Measurements from ENCODE around the gene PDIA2. TPM values are rescaled to one million over a fixed set of nuclear protein-coding genes. Genes with fewer than 3 reads are reported as not detected.

The PDIA2 gene
- total and polyA plus RNA-seq, 2 donors (not counting 3 experiments of a cell fraction or from before 2014, with no cell fraction given): 0.63 TPM; not detected in 1

GRCh38 chr16:281660-282255, 1.2 kb upstream of the PDIA2 start:
- no peaks in the 10 kb centered on the region for H3K9me1 ChIP-seq (replicated peaks; ENCODE audit: control insufficient read depth, extremely low read depth, insufficient read depth, low read length)
- no peak overlapping the region for H3K4me2 ChIP-seq (ENCODE audit: insufficient read depth, low read length)
- ChIA-PET CTCF (no interaction called here), POLR2A (no interaction called here)
- H3K27ac ChIP-seq (ENCODE audit: insufficient read depth, low read depth, low read length): no peak overlapping the region
- FAIRE-seq (no peak), DNase-seq (ENCODE audit: low read depth, low spot score) (no peak)
- no peak overlapping the region for H2AFZ ChIP-seq (ENCODE audit: low read depth, low read length)
- H3K9ac ChIP-seq (replicated peaks; ENCODE audit: extremely low read depth, insufficient read depth, low read length): no peak overlapping the region
- H3K9me3 ChIP-seq (replicated peaks; ENCODE audit: control insufficient read depth, insufficient read depth, low read length): no peaks in the 10 kb centered on the region
- peaks cover 0 to 3% of the 10 kb centered on the region in 2 experiments for H3K36me3 ChIP-seq (ENCODE audit: control insufficient read depth in 2 of 2, extremely low read depth in 1 of 2, insufficient read depth in 2 of 2, low read length in 2 of 2)
- H3K79me2 ChIP-seq (ENCODE audit: control insufficient read depth, insufficient read depth, low read length): no peaks in the 10 kb centered on the region
- H4K20me1 ChIP-seq (replicated peaks; ENCODE audit: control insufficient read depth, extremely low read depth, insufficient read depth, low read length): no peaks in the 10 kb centered on the region
- dilution Hi-C loops (cut with MboI; ENCODE audit: extremely low pct_ligation_motif_present, low sequenced_read_pairs) (no loop called here), intact Hi-C loops (cut with micrococcal nuclease) (no loop called here)
- no peak overlapping the region for H3K4me3 ChIP-seq (replicated peaks in 1 of 3; ENCODE audit: insufficient read depth in 1 of 3, low read depth in 1 of 3, low read length in 3 of 3)
- H3K27me3 ChIP-seq (ENCODE audit: control insufficient read depth in 2 of 2, insufficient read depth in 2 of 2, low read length in 2 of 2): peaks cover 4% of the 10 kb centered on the region in 2 experiments
- no peak for TF ChIP-seq EZH2 (IDR thresholded peaks at IDR 0.05; ENCODE audit: borderline replicate concordance, low read depth, low read length, severe bottlenecking)
- no peak for TF ChIP-seq GATA2 (IDR thresholded peaks at IDR 0.05; ENCODE audit: insufficient read depth, insufficient read length, low read depth, low read length)
- TF ChIP-seq JUN (IDR thresholded peaks at IDR 0.05; ENCODE audit: borderline replicate concordance, insufficient read depth, insufficient read length, low read depth): no peak
- TF ChIP-seq, protein P1, sequence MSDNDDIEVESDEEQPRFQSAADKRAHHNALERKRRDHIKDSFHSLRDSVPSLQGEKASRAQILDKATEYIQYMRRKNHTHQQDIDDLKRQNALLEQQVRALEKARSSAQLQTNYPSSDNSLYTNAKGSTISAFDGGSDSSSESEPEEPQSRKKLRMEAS (IDR thresholded peaks at IDR 0.05; ENCODE audit: insufficient read depth, insufficient read length): no peak
- TF ChIP-seq POLR2AphosphoS5 (IDR thresholded peaks at IDR 0.05; ENCODE audit: insufficient read depth, low read depth, low read length): no peak
- TF ChIP-seq FOS (IDR thresholded peaks at IDR 0.05; ENCODE audit: borderline replicate concordance, insufficient read depth, low read length): no peak
- no TSS peak for BruUV-seq (replicated peaks)
- no peaks in the 10 kb centered on the region for H3K4me1 ChIP-seq (ENCODE audit: control insufficient read depth, extremely low read depth, insufficient read depth, low read length)

GRCh38 chr16:282491-282890, 473 bp upstream of the PDIA2 start:
- no peak for FAIRE-seq
- intact Hi-C loops (cut with micrococcal nuclease): no loop called here
- BruUV-seq (replicated peaks): no TSS peak

More at GRCh38 chr16:282491-282890, 473 bp upstream of the PDIA2 start:
- Histone ChIP-seq H3K9me1 (replicated peaks; ENCODE audit: control insufficient read depth, extremely low read depth, insufficient read depth, low read length) (no peaks in the 10 kb centered on the region), H2AFZ (ENCODE audit: low read depth, low read length) (no peak overlapping the region), H3K27ac (ENCODE audit: insufficient read depth, low read depth, low read length) (no peak overlapping the region), H4K20me1 (replicated peaks; ENCODE audit: control insufficient read depth, extremely low read depth, insufficient read depth, low read length) (no peaks in the 10 kb centered on the region), H3K9me3 (replicated peaks; ENCODE audit: control insufficient read depth, insufficient read depth, low read length) (no peaks in the 10 kb centered on the region), H3K79me2 (ENCODE audit: control insufficient read depth, insufficient read depth, low read length) (no peaks in the 10 kb centered on the region), H3K27me3 (ENCODE audit: control insufficient read depth in 2 of 2, insufficient read depth in 2 of 2, low read length in 2 of 2) (peaks cover 4% of the 10 kb centered on the region in 2 experiments), H3K4me1 (ENCODE audit: control insufficient read depth, extremely low read depth, insufficient read depth, low read length) (no peaks in the 10 kb centered on the region), H3K4me2 (ENCODE audit: insufficient read depth, low read length) (no peak overlapping the region), H3K4me3 (replicated peaks in 1 of 3; ENCODE audit: insufficient read depth in 1 of 3, low read depth in 1 of 3, low read length in 3 of 3) (no peak overlapping the region), H3K36me3 (ENCODE audit: control insufficient read depth in 2 of 2, extremely low read depth in 1 of 2, insufficient read depth in 2 of 2, low read length in 2 of 2) (peaks cover 0 to 3% of the 10 kb centered on the region in 2 experiments), H3K9ac (replicated peaks; ENCODE audit: extremely low read depth, insufficient read depth, low read length) (no peak overlapping the region)
- no peak for TF ChIP-seq MYC (IDR thresholded peaks at IDR 0.05; ENCODE audit: low read depth, low read length)
- TF ChIP-seq POLR2AphosphoS5 (IDR thresholded peaks at IDR 0.05; ENCODE audit: insufficient read depth, low read depth, low read length): no peak
- no peak for TF ChIP-seq EZH2 (IDR thresholded peaks at IDR 0.05; ENCODE audit: borderline replicate concordance, low read depth, low read length, severe bottlenecking)
- TF ChIP-seq, protein P2, sequence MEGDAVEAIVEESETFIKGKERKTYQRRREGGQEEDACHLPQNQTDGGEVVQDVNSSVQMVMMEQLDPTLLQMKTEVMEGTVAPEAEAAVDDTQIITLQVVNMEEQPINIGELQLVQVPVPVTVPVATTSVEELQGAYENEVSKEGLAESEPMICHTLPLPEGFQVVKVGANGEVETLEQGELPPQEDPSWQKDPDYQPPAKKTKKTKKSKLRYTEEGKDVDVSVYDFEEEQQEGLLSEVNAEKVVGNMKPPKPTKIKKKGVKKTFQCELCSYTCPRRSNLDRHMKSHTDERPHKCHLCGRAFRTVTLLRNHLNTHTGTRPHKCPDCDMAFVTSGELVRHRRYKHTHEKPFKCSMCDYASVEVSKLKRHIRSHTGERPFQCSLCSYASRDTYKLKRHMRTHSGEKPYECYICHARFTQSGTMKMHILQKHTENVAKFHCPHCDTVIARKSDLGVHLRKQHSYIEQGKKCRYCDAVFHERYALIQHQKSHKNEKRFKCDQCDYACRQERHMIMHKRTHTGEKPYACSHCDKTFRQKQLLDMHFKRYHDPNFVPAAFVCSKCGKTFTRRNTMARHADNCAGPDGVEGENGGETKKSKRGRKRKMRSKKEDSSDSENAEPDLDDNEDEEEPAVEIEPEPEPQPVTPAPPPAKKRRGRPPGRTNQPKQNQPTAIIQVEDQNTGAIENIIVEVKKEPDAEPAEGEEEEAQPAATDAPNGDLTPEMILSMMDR (IDR thresholded peaks at IDR 0.05; ENCODE audit: extremely low read depth in 1 of 2, insufficient read depth in 1 of 2, low read depth in 1 of 2, low read length in 2 of 2): no peak
- TF ChIP-seq FOS (IDR thresholded peaks at IDR 0.05; ENCODE audit: borderline replicate concordance, insufficient read depth, low read length): no peak
- TF ChIP-seq GATA2 (IDR thresholded peaks at IDR 0.05; ENCODE audit: insufficient read depth, insufficient read length, low read depth, low read length): no peak
- TF ChIP-seq, protein P1 (IDR thresholded peaks at IDR 0.05; ENCODE audit: insufficient read depth, insufficient read length): no peak
- no peak for TF ChIP-seq JUN (IDR thresholded peaks at IDR 0.05; ENCODE audit: borderline replicate concordance, insufficient read depth, insufficient read length, low read depth)
- no peak for TF ChIP-seq POLR2A (IDR thresholded peaks at IDR 0.05; ENCODE audit: low read depth, low read length)
- ChIA-PET CTCF (no interaction called here), POLR2A (no interaction called here)
- dilution Hi-C loops (cut with MboI; ENCODE audit: extremely low pct_ligation_motif_present, low sequenced_read_pairs): no loop called here
- DNase-seq (ENCODE audit: low read depth, low spot score): no peak
